GM19463 (cell line): Measurements from ENCODE around the gene SLCO2A1.

ENCODE experiments used
- ATAC-seq: cut with Tn5 transposase; IDR thresholded peaks from one replicate; pipeline ENCODE4 v1.9.1; 2021; ENCODE audit warnings: mild to moderate bottlenecking, moderate library complexity; ENCODE audit not compliant: unreplicated experiment

The SLCO2A1 gene

GRCh38 chr3:133956353-133956752 is 73.4 kb downstream of the SLCO2A1 start:
- no peak for ATAC-seq

- no peak for ATAC-seq
These were observed 73.8 kb downstream of the SLCO2A1 start for GRCh38 chr3:133955892-133956291.

GRCh38 chr3:133954717-133955360 is 74.9 kb downstream of the SLCO2A1 start:
- no peak for ATAC-seq

GRCh38 chr3:133953297-133953696 is 76.4 kb downstream of the SLCO2A1 start:
- no peak for ATAC-seq

- no peak for ATAC-seq
These were observed 80.3 kb downstream of the SLCO2A1 start for GRCh38 chr3:133949438-133949837.

GRCh38 chr3:133948996-133949395 is 80.7 kb downstream of the SLCO2A1 start:
- ATAC-seq: no peak

GRCh38 chr3:133948131-133948810 is 81.5 kb downstream of the SLCO2A1 start:
- no peak for ATAC-seq

GRCh38 chr3:133945381-133946095 is 84.2 kb downstream of the SLCO2A1 start:
- ATAC-seq: no peak

GRCh38 chr3:133944641-133945380 is 84.9 kb downstream of the SLCO2A1 start:
- no peak for ATAC-seq

- no peak for ATAC-seq
These were observed 85.5 kb downstream of the SLCO2A1 start for GRCh38 chr3:133944181-133944580.

- ATAC-seq: no peak
These were observed 86.0 kb downstream of the SLCO2A1 start for GRCh38 chr3:133943639-133944141.

- no peak for ATAC-seq
These were observed 86.6 kb downstream of the SLCO2A1 start for GRCh38 chr3:133943031-133943535.

- ATAC-seq: no peak
These were observed 88.3 kb downstream of the SLCO2A1 start for GRCh38 chr3:133941415-133941821.

- no peak for ATAC-seq
These were observed 89.2 kb downstream of the SLCO2A1 start for GRCh38 chr3:133940536-133940935.

GRCh38 chr3:133939463-133939835 is 90.3 kb downstream of the SLCO2A1 start:
- ATAC-seq: no peak

- ATAC-seq: no peak
These were observed 90.8 kb downstream of the SLCO2A1 start for GRCh38 chr3:133938770-133939462.

GRCh38 chr3:133937756-133938601 is 91.7 kb downstream of the SLCO2A1 start:
- ATAC-seq: no peak

- ATAC-seq: no peak
These were observed 92.6 kb downstream of the SLCO2A1 start for GRCh38 chr3:133937061-133937686.
